ENCODE measurements around the gene ANXA4. TPM values are rescaled to one million over a fixed set of nuclear protein-coding genes. Genes with fewer than 3 reads are reported as not detected.

The ANXA4 gene
- total RNA-seq, 1 experiment from 2014 or later: 82.9 TPM

DNA sequence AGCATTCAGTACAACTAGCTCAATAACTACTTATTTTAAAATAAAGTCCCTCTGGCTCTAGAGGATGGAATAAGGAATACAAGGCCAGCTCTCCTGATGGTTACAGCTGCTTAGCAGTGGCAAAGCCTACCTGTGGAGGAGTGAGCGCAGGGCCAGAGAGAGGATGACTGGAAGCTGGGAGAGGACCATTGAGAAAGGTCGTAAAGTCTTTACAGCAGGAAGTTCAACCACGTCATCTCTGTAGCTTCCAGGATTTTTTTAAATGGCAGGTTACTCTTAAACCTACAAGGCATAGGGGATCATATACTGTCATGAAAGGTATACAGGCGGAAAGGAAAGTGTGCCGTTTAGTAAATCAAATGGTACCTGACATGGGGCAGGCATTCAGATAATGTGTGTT, 26.3 kb downstream of the ANXA4 start:
- DNase-seq: no peak
- H3K9me2 ChIP-seq (ENCODE audit: insufficient read depth): no peaks in the 10 kb centered on the region
- no peaks in the 10 kb centered on the region for H3K27me3 ChIP-seq (ENCODE audit: insufficient read depth, low read depth)
- ChIA-PET POLR2A (ENCODE audit: unreplicated experiment) (no interaction called here), CTCF (interaction anchor here (0.6 to 0.9 kb wide), 2 partner anchors 47 to 339 kb away, joined by 3 to 4 read pairs; no protein-coding TSS in a partner anchor)
- no peak overlapping the region for H3K4me3 ChIP-seq
- H3K27ac ChIP-seq: no peak overlapping the region
- H2AFZ ChIP-seq: no peak overlapping the region
- no peak overlapping the region for H3K4me2 ChIP-seq
- H3K9me3 ChIP-seq (ENCODE audit: insufficient read depth, low read depth): no peaks in the 10 kb centered on the region
- H3K36me3 ChIP-seq (ENCODE audit: low read depth): no peaks in the 10 kb centered on the region
- peaks cover 81% of the 10 kb centered on the region for H3K4me1 ChIP-seq (replicated peaks; ENCODE audit: insufficient read depth)
- no peak for TF ChIP-seq EZH2 (IDR thresholded peaks at IDR 0.05; ENCODE audit: low read depth)
- TF ChIP-seq, protein P1, sequence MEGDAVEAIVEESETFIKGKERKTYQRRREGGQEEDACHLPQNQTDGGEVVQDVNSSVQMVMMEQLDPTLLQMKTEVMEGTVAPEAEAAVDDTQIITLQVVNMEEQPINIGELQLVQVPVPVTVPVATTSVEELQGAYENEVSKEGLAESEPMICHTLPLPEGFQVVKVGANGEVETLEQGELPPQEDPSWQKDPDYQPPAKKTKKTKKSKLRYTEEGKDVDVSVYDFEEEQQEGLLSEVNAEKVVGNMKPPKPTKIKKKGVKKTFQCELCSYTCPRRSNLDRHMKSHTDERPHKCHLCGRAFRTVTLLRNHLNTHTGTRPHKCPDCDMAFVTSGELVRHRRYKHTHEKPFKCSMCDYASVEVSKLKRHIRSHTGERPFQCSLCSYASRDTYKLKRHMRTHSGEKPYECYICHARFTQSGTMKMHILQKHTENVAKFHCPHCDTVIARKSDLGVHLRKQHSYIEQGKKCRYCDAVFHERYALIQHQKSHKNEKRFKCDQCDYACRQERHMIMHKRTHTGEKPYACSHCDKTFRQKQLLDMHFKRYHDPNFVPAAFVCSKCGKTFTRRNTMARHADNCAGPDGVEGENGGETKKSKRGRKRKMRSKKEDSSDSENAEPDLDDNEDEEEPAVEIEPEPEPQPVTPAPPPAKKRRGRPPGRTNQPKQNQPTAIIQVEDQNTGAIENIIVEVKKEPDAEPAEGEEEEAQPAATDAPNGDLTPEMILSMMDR (conservative IDR thresholded peaks at IDR 0.05): no peak
- BruUV-seq (replicated peaks): no TSS peak
- intact Hi-C loops (cut with micrococcal nuclease; ENCODE audit: unreplicated experiment): no loop called here
- peaks cover 34% of the 10 kb centered on the region for H3F3A ChIP-seq (ENCODE audit: insufficient read depth, low read depth)
- no peaks in the 10 kb centered on the region for H4K20me1 ChIP-seq (ENCODE audit: insufficient read depth)
- H3K79me2 ChIP-seq (ENCODE audit: low read depth): peaks cover 33% of the 10 kb centered on the region

DNA sequence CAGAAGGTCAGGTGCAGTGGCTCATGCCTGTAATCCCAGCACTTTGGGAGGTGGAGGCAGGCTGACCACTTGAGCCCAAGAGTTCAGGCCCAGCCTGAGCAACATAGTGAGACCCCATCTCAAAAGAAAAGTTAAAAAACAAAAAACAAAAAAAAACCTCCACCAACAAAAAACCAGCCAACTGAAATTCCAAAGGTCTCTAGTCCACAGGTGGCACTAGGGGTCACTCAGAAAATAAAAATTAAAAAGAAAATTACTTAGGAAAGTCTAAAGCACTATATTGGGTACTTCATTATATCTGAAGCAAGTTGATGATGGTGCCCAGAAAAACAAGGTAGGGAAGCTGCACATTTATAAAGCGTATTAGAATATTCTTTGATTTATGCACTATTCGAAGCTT, 26.9 kb downstream of the ANXA4 start:
- DNase-seq: no peak
- BruUV-seq (replicated peaks): no TSS peak
- peaks cover 77% of the 10 kb centered on the region for H3K4me1 ChIP-seq (replicated peaks; ENCODE audit: insufficient read depth)
- POLR2A ChIA-PET (ENCODE audit: unreplicated experiment): no interaction called here
- H3K36me3 ChIP-seq (ENCODE audit: low read depth): no peaks in the 10 kb centered on the region
- peaks cover 33% of the 10 kb centered on the region for H3K79me2 ChIP-seq (ENCODE audit: low read depth)
- peaks cover 31% of the 10 kb centered on the region for H3F3A ChIP-seq (ENCODE audit: insufficient read depth, low read depth)
- no peak overlapping the region for H3K4me2 ChIP-seq
- no peaks in the 10 kb centered on the region for H3K9me3 ChIP-seq (ENCODE audit: insufficient read depth, low read depth)
- H3K27ac ChIP-seq: peak overlapping the region; percentile 63; the same call in 1 of the 2 replicates
- H3K4me3 ChIP-seq: no peak overlapping the region
- CTCF ChIA-PET: interaction anchor here (0.6 kb wide), 1 partner anchor 339 kb away, joined by 4 read pairs; no protein-coding TSS in a partner anchor
- H4K20me1 ChIP-seq (ENCODE audit: insufficient read depth): no peaks in the 10 kb centered on the region
- H3K27me3 ChIP-seq (ENCODE audit: insufficient read depth, low read depth): no peaks in the 10 kb centered on the region
- TF ChIP-seq, protein P1 (conservative IDR thresholded peaks at IDR 0.05): no peak
- TF ChIP-seq EZH2 (IDR thresholded peaks at IDR 0.05; ENCODE audit: low read depth): no peak
- intact Hi-C loops (cut with micrococcal nuclease; ENCODE audit: unreplicated experiment): no loop called here
- no peak overlapping the region for H2AFZ ChIP-seq
- no peaks in the 10 kb centered on the region for H3K9me2 ChIP-seq (ENCODE audit: insufficient read depth)

DNA sequence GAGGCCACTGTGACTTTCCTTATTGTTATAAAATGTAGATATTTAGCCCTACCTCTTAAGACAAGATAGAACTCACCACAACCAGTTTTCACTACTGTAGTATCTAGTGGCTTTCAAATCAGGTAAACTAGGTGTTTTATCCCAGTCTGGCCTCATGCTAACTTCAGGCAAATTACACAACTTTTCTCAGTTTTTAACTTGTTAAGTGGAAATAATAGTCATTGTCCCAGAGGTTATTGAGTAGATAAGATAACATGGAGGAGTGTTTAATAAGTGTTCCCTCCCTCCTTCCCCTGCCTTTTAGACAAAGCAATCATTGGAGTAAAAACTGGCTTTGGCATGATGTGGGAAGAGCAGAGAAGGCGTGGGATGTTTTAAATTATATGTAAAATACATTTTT, 27.3 kb downstream of the ANXA4 start:
- TF ChIP-seq, protein P1 (conservative IDR thresholded peaks at IDR 0.05): no peak
- TF ChIP-seq EZH2 (IDR thresholded peaks at IDR 0.05; ENCODE audit: low read depth): no peak
- peak overlapping the region; percentile 63 for H3K27ac ChIP-seq
- H3K9me3 ChIP-seq (ENCODE audit: insufficient read depth, low read depth): no peaks in the 10 kb centered on the region
- no peak overlapping the region for H3K4me3 ChIP-seq
- H3K79me2 ChIP-seq (ENCODE audit: low read depth): peaks cover 33% of the 10 kb centered on the region
- no peaks in the 10 kb centered on the region for H4K20me1 ChIP-seq (ENCODE audit: insufficient read depth)
- H3F3A ChIP-seq (ENCODE audit: insufficient read depth, low read depth): peaks cover 31% of the 10 kb centered on the region
- H3K4me2 ChIP-seq: peak overlapping the region; percentile 60; the same call in 1 of the 2 replicates
- H3K9me2 ChIP-seq (ENCODE audit: insufficient read depth): no peaks in the 10 kb centered on the region
- peaks cover 77% of the 10 kb centered on the region for H3K4me1 ChIP-seq (replicated peaks; ENCODE audit: insufficient read depth)
- no peak for DNase-seq
- ChIA-PET CTCF (no interaction called here), POLR2A (ENCODE audit: unreplicated experiment) (no interaction called here)
- no peaks in the 10 kb centered on the region for H3K27me3 ChIP-seq (ENCODE audit: insufficient read depth, low read depth)
- no peaks in the 10 kb centered on the region for H3K36me3 ChIP-seq (ENCODE audit: low read depth)
- no TSS peak for BruUV-seq (replicated peaks)
- H2AFZ ChIP-seq: no peak overlapping the region
- intact Hi-C loops (cut with micrococcal nuclease; ENCODE audit: unreplicated experiment): no loop called here
